OCI-LY7 (cell line): ENCODE data around the gene SLC17A2. TPM values are rescaled to one million over a fixed set of nuclear protein-coding genes. Genes with fewer than 3 reads are reported as not detected.

Experiments
- BruUV-seq: library from RNA; stranded (reverse); fragments of 400-500 nt; replicated peaks from 2 replicates; lab custom pipeline; 2021; lab: Mats Ljungman, UMichigan
- CTCF ChIA-PET: fragments of 300-600 bp; sonication (Branson Sonifier 250); formaldehyde crosslinking; loops from one replicate; lab custom pipeline; 2022; ENCODE audit warnings: antibody characterized with exemption; ENCODE audit not compliant: unreplicated experiment; lab: Charles Lee
- POLR2A ChIA-PET: fragments of 300-600 bp; sonication (Branson Sonifier 250); formaldehyde crosslinking; loops from one replicate; lab custom pipeline; 2022; ENCODE audit warnings: antibody characterized with exemption; lab: Charles Lee
- DNase-seq: peaks from one replicate; pipeline ENCODE4 v3.0.0-alpha.2; 2015; ENCODE audit warnings: low spot score
- H2AFZ ChIP-seq: fragments of 200-600 bp; sonication (generic), shearing (Covaris generic); 2 replicates; pipeline ENCODE4 v1.6.1; 2014; ENCODE audit warnings: mild to moderate bottlenecking, antibody characterized with exemption, low read length, moderate library complexity
- H3K27ac ChIP-seq: fragments of 200-600 bp; sonication (generic); 2 replicates; pipeline ENCODE4 v1.5.1; 2014; ENCODE audit warnings: mixed run types, low read depth, mild to moderate bottlenecking, moderate library complexity, low read length, inconsistent platforms; ENCODE audit not compliant: poor library complexity, severe bottlenecking
- H3K36me3 ChIP-seq: fragments of 200-600 bp; sonication (generic); 2 replicates; pipeline ENCODE4 v1.6.1; 2014; ENCODE audit warnings: mild to moderate bottlenecking, antibody characterized with exemption, low read length, moderate library complexity, mixed read lengths; ENCODE audit not compliant: insufficient read depth
- H3K4me1 ChIP-seq: fragments of 200-600 bp; sonication (generic); 2 replicates; pipeline ENCODE4 v1.5.1; 2014; ENCODE audit warnings: mild to moderate bottlenecking, low read length; ENCODE audit not compliant: insufficient read depth, poor library complexity, severe bottlenecking
- H3K4me2 ChIP-seq: fragments of 200-600 bp; sonication (generic); 2 replicates; pipeline ENCODE4 v1.6.1; 2014; ENCODE audit warnings: mild to moderate bottlenecking, low read length
- H3K4me3 ChIP-seq: fragments of 200-600 bp; sonication (generic); 2 replicates; pipeline ENCODE4 v1.5.1; 2014; ENCODE audit warnings: mild to moderate bottlenecking, low read depth, low read length; ENCODE audit not compliant: poor library complexity, severe bottlenecking
- H3K79me2 ChIP-seq: fragments of 200-600 bp; sonication (generic); 2 replicates; pipeline ENCODE4 v1.6.1; 2016; ENCODE audit warnings: low read depth, mild to moderate bottlenecking, low read length, moderate library complexity, mixed read lengths; ENCODE audit not compliant: insufficient read depth
- H3K9me2 ChIP-seq: fragments of 200-600 bp; sonication (generic); 2 replicates; pipeline ENCODE4 v1.6.1; 2016; ENCODE audit warnings: mild to moderate bottlenecking, low read length, mixed read lengths; ENCODE audit not compliant: insufficient read depth
- H3K9me3 ChIP-seq: fragments of 200-600 bp; sonication (generic); 2 replicates; pipeline ENCODE4 v1.6.1; 2014; ENCODE audit warnings: mild to moderate bottlenecking, mixed run types, low read length, mixed read lengths
- H4K20me1 ChIP-seq: fragments of 200-600 bp; sonication (generic); 2 replicates; pipeline ENCODE4 v1.6.1; 2014; ENCODE audit warnings: mild to moderate bottlenecking, antibody characterized with exemption, low read length, moderate library complexity, mixed read lengths; ENCODE audit not compliant: insufficient read depth
- EZH2phosphoT487 ChIP-seq: fragments of 200-600 bp; sonication (generic); IDR thresholded peaks from 2 replicates; pipeline ENCODE4 v1.6.1; 2018; ENCODE audit warnings: low read depth, borderline replicate concordance, mild to moderate bottlenecking, mixed run types, antibody characterized with exemption, low read length, moderate library complexity, mixed read lengths
- intact Hi-C: fragments of 100-400 bp; cut with micrococcal nuclease; formaldehyde crosslinking; loops from one replicate; pipeline ENCODE4 v1.10.0; 2022; ENCODE audit not compliant: unreplicated experiment
- total RNA-seq, 2 experiments: library from RNA; depleted of rRNA in 1 of 2; stranded (reverse); fragments of >200 nt in 1 of 2; shearing (Covaris generic) in 1 of 2; gene quantifications; 2 replicates each; pipeline ENCODE4 v1.2.3, GENCODE V29; 2014 to 2022
- TF ChIP-seq, protein P1 (sequence below): fragments of 200-600 bp; sonication (generic); conservative IDR thresholded peaks from 2 replicates; pipeline ENCODE4 v1.5.1; 2014; ENCODE audit warnings: mild to moderate bottlenecking, antibody characterized with exemption, low read length, moderate library complexity, mixed read lengths

Gene SLC17A2
- total RNA-seq, 2 experiments from 2014 or later, result not detected

DNA sequence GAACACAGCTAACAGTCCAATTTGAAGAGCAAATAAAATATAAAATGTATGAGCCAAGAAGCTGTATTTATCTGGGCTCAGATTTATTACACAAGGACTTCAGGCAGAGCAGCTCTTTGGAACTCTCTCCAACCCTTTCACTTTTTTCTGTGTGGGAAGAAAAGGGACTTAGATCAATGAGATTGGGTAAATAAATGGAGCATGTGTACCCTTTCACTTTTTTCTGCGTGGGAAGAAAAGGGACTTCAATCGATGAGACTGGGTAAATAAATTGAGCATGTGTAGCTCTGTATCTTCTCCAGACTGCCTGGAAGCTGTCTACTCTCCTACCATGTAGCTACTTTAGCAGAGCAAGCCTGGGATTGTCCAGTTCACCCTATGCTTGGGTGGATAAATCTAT, 67.1 kb downstream of the SLC17A2 start:
- DNase-seq, result no peak
- no peak overlapping the region for H2AFZ ChIP-seq
- intact Hi-C loops, result no loop called here

More for the DNA sequence above, 67.1 kb downstream of the SLC17A2 start:
- H3K36me3 ChIP-seq, result no peaks in the 10 kb centered on the region
- no peak overlapping the region for H3K4me3 ChIP-seq
- no peak overlapping the region for H3K27ac ChIP-seq
- H3K4me1 ChIP-seq, result no peaks in the 10 kb centered on the region
- no peaks in the 10 kb centered on the region; the same call in 1 of the 2 replicates for H4K20me1 ChIP-seq
- TF ChIP-seq, protein P1, sequence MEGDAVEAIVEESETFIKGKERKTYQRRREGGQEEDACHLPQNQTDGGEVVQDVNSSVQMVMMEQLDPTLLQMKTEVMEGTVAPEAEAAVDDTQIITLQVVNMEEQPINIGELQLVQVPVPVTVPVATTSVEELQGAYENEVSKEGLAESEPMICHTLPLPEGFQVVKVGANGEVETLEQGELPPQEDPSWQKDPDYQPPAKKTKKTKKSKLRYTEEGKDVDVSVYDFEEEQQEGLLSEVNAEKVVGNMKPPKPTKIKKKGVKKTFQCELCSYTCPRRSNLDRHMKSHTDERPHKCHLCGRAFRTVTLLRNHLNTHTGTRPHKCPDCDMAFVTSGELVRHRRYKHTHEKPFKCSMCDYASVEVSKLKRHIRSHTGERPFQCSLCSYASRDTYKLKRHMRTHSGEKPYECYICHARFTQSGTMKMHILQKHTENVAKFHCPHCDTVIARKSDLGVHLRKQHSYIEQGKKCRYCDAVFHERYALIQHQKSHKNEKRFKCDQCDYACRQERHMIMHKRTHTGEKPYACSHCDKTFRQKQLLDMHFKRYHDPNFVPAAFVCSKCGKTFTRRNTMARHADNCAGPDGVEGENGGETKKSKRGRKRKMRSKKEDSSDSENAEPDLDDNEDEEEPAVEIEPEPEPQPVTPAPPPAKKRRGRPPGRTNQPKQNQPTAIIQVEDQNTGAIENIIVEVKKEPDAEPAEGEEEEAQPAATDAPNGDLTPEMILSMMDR, result no peak
- TF ChIP-seq EZH2phosphoT487, result no peak
- ChIA-PET POLR2A (interaction anchor here (0.6 kb wide), 1 partner anchor 129 kb away, joined by 3 read pairs; no protein-coding TSS in a partner anchor), CTCF (no interaction called here)
- H3K4me2 ChIP-seq, result no peak overlapping the region
- no peaks in the 10 kb centered on the region for H3K9me3 ChIP-seq
- no peaks in the 10 kb centered on the region for H3K9me2 ChIP-seq
- no peaks in the 10 kb centered on the region for H3K79me2 ChIP-seq
- BruUV-seq, result no TSS peak

Other genes starting within 250 kb of the SLC17A2 start
- not detected in 2 replicates for gene SLC17A4, start 175.9 kb downstream of the SLC17A2 start, total RNA-seq (2014; rRNA removed; shearing (Covaris generic))
- gene SLC17A4, start 175.9 kb downstream of the SLC17A2 start, total RNA-seq (2022), result not detected in 2 replicates
- gene SLC17A1, start 98.6 kb downstream of the SLC17A2 start, total RNA-seq (2014; rRNA removed; shearing (Covaris generic)), result not detected in 2 replicates
- not detected in 2 replicates for gene SLC17A1, start 98.6 kb downstream of the SLC17A2 start, total RNA-seq (2022)
- gene SLC17A3, start 56.4 kb downstream of the SLC17A2 start, total RNA-seq (2014; rRNA removed; shearing (Covaris generic)), result 0.06 TPM in 1 of 2 replicates, not detected in the other
- gene SLC17A3, start 56.4 kb downstream of the SLC17A2 start, total RNA-seq (2022), result not detected in 2 replicates
- gene TRIM38, start 32.1 kb upstream of the SLC17A2 start, total RNA-seq (2014; rRNA removed; shearing (Covaris generic)), result 11.9 and 12.8 TPM in 2 replicates
- 14.8 and 16.1 TPM in 2 replicates for gene TRIM38, start 32.1 kb upstream of the SLC17A2 start, total RNA-seq (2022)
- gene HFE, start 156.7 kb upstream of the SLC17A2 start, total RNA-seq (2014; rRNA removed; shearing (Covaris generic)), result 0.18 and 0.69 TPM in 2 replicates
- 0.57 and 0.72 TPM in 2 replicates for gene HFE, start 156.7 kb upstream of the SLC17A2 start, total RNA-seq (2022)